Measurements from ENCODE around the gene DNAJC25.

The DNAJC25 gene

DNA sequence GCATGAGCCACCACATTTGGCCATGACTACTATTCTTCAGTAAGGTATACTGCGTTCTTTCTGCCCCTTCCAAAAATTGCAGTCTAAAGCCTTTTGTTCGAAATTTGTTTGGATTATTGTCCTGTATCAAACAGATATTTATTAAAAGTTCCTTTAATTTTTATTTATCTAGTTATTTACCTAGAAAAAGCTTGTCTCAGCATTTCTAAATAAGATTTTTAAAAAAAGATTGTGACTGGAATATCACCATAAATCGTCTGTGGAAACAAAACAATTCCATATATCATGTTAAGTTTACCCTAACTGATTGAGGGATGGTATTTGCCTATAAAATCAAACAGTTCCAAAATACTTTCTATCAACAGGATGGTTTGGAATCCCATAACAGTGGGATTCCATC lies 45.0 kb downstream of the DNAJC25 start:
- Histone ChIP-seq H3K27me3 (ENCODE audit: insufficient read depth, low read length, poor library complexity) (no peaks in the 10 kb centered on the region), H3K4me2 (ENCODE audit: insufficient read depth, low read length) (no peak overlapping the region), H2AFZ (ENCODE audit: low read depth, low read length) (no peak overlapping the region), H4K20me1 (ENCODE audit: insufficient read depth, low read length) (no peaks in the 10 kb centered on the region), H3K79me2 (ENCODE audit: insufficient read depth, low read length) (no peaks in the 10 kb centered on the region), H3K9ac (ENCODE audit: low read depth, low read length) (no peak overlapping the region), H3K27ac (ENCODE audit: low read length) (no peak overlapping the region), H3K9me3 (ENCODE audit: insufficient read depth, low read length, severe bottlenecking) (no peaks in the 10 kb centered on the region), H3K4me3 (ENCODE audit: low read depth in 1 of 2, low read length in 2 of 2) (no peak overlapping the region), H3K4me1 (ENCODE audit: insufficient read depth, low read length) (no peaks in the 10 kb centered on the region), H3K36me3 (ENCODE audit: insufficient read depth, low read length) (no peaks in the 10 kb centered on the region)
- no peak for TF ChIP-seq EZH2 (IDR thresholded peaks at IDR 0.05; ENCODE audit: borderline replicate concordance, low read depth, low read length, severe bottlenecking)
- TF ChIP-seq, protein P1, sequence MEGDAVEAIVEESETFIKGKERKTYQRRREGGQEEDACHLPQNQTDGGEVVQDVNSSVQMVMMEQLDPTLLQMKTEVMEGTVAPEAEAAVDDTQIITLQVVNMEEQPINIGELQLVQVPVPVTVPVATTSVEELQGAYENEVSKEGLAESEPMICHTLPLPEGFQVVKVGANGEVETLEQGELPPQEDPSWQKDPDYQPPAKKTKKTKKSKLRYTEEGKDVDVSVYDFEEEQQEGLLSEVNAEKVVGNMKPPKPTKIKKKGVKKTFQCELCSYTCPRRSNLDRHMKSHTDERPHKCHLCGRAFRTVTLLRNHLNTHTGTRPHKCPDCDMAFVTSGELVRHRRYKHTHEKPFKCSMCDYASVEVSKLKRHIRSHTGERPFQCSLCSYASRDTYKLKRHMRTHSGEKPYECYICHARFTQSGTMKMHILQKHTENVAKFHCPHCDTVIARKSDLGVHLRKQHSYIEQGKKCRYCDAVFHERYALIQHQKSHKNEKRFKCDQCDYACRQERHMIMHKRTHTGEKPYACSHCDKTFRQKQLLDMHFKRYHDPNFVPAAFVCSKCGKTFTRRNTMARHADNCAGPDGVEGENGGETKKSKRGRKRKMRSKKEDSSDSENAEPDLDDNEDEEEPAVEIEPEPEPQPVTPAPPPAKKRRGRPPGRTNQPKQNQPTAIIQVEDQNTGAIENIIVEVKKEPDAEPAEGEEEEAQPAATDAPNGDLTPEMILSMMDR (IDR thresholded peaks at IDR 0.05; ENCODE audit: borderline replicate concordance, extremely low read depth, low read length, poor library complexity, severe bottlenecking): no peak
- ATAC-seq (ENCODE audit: insufficient read depth, low read depth): no peak
- DNase-seq: no peak

- TF ChIP-seq EZH2 (IDR thresholded peaks at IDR 0.05; ENCODE audit: borderline replicate concordance, low read depth, low read length, severe bottlenecking): no peak
- TF ChIP-seq, protein P1 (IDR thresholded peaks at IDR 0.05; ENCODE audit: borderline replicate concordance, extremely low read depth, low read length, poor library complexity, severe bottlenecking): no peak
- no peak overlapping the region for H3K27ac ChIP-seq (ENCODE audit: low read length)
These were observed 47.2 kb downstream of the DNAJC25 start for GRCh38 chr9:111678293-111678692.

DNA sequence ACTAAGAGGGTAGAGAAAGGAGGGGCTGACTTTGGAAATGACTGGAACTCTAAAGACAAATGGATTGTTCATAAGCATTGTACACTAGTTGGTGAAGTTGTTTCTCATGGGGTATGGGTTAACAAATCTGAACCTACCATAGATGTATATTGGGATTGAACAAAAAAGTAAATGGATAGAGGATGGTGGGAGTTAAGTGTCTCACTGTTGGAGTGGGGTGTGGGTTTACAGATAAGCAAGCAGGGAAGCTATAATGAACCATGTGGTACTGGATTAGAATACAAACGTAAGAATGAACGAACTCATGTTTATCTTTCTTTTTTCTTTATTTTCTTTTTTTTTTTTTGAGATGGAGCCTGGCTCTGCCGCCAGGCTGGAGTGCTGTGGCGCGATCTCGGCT lies 48.1 kb downstream of the DNAJC25 start:
- no peaks in the 10 kb centered on the region for H3K36me3 ChIP-seq (ENCODE audit: insufficient read depth, low read length)
- no peaks in the 10 kb centered on the region for H3K27me3 ChIP-seq (ENCODE audit: insufficient read depth, low read length, poor library complexity)
- no peaks in the 10 kb centered on the region for H3K79me2 ChIP-seq (ENCODE audit: insufficient read depth, low read length)
- H4K20me1 ChIP-seq (ENCODE audit: insufficient read depth, low read length): no peaks in the 10 kb centered on the region
- H3K4me3 ChIP-seq (ENCODE audit: low read depth in 1 of 2, low read length in 2 of 2): no peak overlapping the region
- DNase-seq (no peak), ATAC-seq (ENCODE audit: insufficient read depth, low read depth) (no peak)
- no peaks in the 10 kb centered on the region for H3K9me3 ChIP-seq (ENCODE audit: insufficient read depth, low read length, severe bottlenecking)
- H3K4me2 ChIP-seq (ENCODE audit: insufficient read depth, low read length): no peak overlapping the region
- no peak for TF ChIP-seq EZH2 (IDR thresholded peaks at IDR 0.05; ENCODE audit: borderline replicate concordance, low read depth, low read length, severe bottlenecking)
- TF ChIP-seq, protein P1 (IDR thresholded peaks at IDR 0.05; ENCODE audit: borderline replicate concordance, extremely low read depth, low read length, poor library complexity, severe bottlenecking): no peak
- no peak overlapping the region for H3K9ac ChIP-seq (ENCODE audit: low read depth, low read length)
- no peaks in the 10 kb centered on the region for H3K4me1 ChIP-seq (ENCODE audit: insufficient read depth, low read length)
- H3K27ac ChIP-seq (ENCODE audit: low read length): no peak overlapping the region
- no peak overlapping the region for H2AFZ ChIP-seq (ENCODE audit: low read depth, low read length)

More at GRCh38 chr9:111678293-111678692, 47.2 kb downstream of the DNAJC25 start:
- DNase-seq: no peak
- Histone ChIP-seq H3K27me3 (ENCODE audit: insufficient read depth, low read length, poor library complexity) (no peaks in the 10 kb centered on the region), H3K4me2 (ENCODE audit: insufficient read depth, low read length) (no peak overlapping the region), H2AFZ (ENCODE audit: low read depth, low read length) (no peak overlapping the region), H3K9ac (ENCODE audit: low read depth, low read length) (no peak overlapping the region), H3K79me2 (ENCODE audit: insufficient read depth, low read length) (no peaks in the 10 kb centered on the region), H4K20me1 (ENCODE audit: insufficient read depth, low read length) (no peaks in the 10 kb centered on the region), H3K4me1 (ENCODE audit: insufficient read depth, low read length) (no peaks in the 10 kb centered on the region), H3K9me3 (ENCODE audit: insufficient read depth, low read length, severe bottlenecking) (no peaks in the 10 kb centered on the region), H3K36me3 (ENCODE audit: insufficient read depth, low read length) (no peaks in the 10 kb centered on the region), H3K4me3 (ENCODE audit: low read depth in 1 of 2, low read length in 2 of 2) (no peak overlapping the region)
- no peak for ATAC-seq (ENCODE audit: insufficient read depth, low read depth)

GRCh38 chr9:111683392-111683791 lies 52.3 kb downstream of the DNAJC25 start:
- DNase-seq (no peak), ATAC-seq (ENCODE audit: insufficient read depth, low read depth) (no peak)
- Histone ChIP-seq H3K4me2 (ENCODE audit: insufficient read depth, low read length) (no peak overlapping the region), H3K27me3 (ENCODE audit: insufficient read depth, low read length, poor library complexity) (no peaks in the 10 kb centered on the region), H3K36me3 (ENCODE audit: insufficient read depth, low read length) (no peaks in the 10 kb centered on the region), H3K9me3 (ENCODE audit: insufficient read depth, low read length, severe bottlenecking) (no peaks in the 10 kb centered on the region), H3K27ac (ENCODE audit: low read length) (no peak overlapping the region), H3K9ac (ENCODE audit: low read depth, low read length) (no peak overlapping the region), H4K20me1 (ENCODE audit: insufficient read depth, low read length) (no peaks in the 10 kb centered on the region), H2AFZ (ENCODE audit: low read depth, low read length) (no peak overlapping the region), H3K4me1 (ENCODE audit: insufficient read depth, low read length) (no peaks in the 10 kb centered on the region), H3K79me2 (ENCODE audit: insufficient read depth, low read length) (no peaks in the 10 kb centered on the region), H3K4me3 (ENCODE audit: low read depth in 1 of 2, low read length in 2 of 2) (no peak overlapping the region)
- TF ChIP-seq EZH2 (IDR thresholded peaks at IDR 0.05; ENCODE audit: borderline replicate concordance, low read depth, low read length, severe bottlenecking): no peak
- TF ChIP-seq, protein P1 (IDR thresholded peaks at IDR 0.05; ENCODE audit: borderline replicate concordance, extremely low read depth, low read length, poor library complexity, severe bottlenecking): no peak
